SK-N-SH (cell line): ENCODE results near the gene FAF2.

Experiments
- CHD2 ChIP-seq: fragments of 150-350 bp; IDR thresholded peaks from 2 replicates; pipeline ENCODE4 v1.6.1; 2018; ENCODE audit warnings: low read length; ENCODE audit not compliant: partially characterized antibody
- CTCF ChIP-seq: fragments of 200-600 bp; sonication (generic); IDR thresholded peaks from 2 replicates; pipeline ENCODE4 v1.6.1; 2017; ENCODE audit warnings: antibody characterized with exemption, mild to moderate bottlenecking, moderate library complexity
- ELF1 ChIP-seq: IDR thresholded peaks from 2 replicates; pipeline ENCODE4 v1.4.0; 2012
- EP300 ChIP-seq, 2 experiments: IDR thresholded peaks; 2 replicates each; pipeline versions ENCODE4 v1.4.0 to v1.6.1; 2012; ENCODE audit warnings: borderline replicate concordance in 1 of 2, low read depth in 1 of 2, low read length in 1 of 2
- GABPA ChIP-seq: IDR thresholded peaks from 2 replicates; pipeline ENCODE4 v1.4.0; 2012; ENCODE audit warnings: low read depth, mild to moderate bottlenecking
- NFIC ChIP-seq: IDR thresholded peaks from 2 replicates; pipeline ENCODE4 v1.4.0; 2012; ENCODE audit warnings: borderline replicate concordance
- NRF1 ChIP-seq: IDR thresholded peaks from 2 replicates; pipeline ENCODE4 v1.6.1; 2012; ENCODE audit warnings: low read depth, mild to moderate bottlenecking, low read length
- RAD21 ChIP-seq: IDR thresholded peaks from 2 replicates; pipeline ENCODE4 v1.6.1; 2012; ENCODE audit warnings: mild to moderate bottlenecking, low read length
- RCOR1 ChIP-seq: fragments of 150-350 bp; IDR thresholded peaks from 2 replicates; pipeline ENCODE4 v1.6.1; 2017; ENCODE audit warnings: antibody characterized with exemption, low read length
- REST ChIP-seq: IDR thresholded peaks from 2 replicates; pipeline ENCODE4 v1.6.1; 2012; ENCODE audit warnings: mild to moderate bottlenecking, low read depth, low read length, moderate library complexity
- TAF1 ChIP-seq: IDR thresholded peaks from 2 replicates; pipeline ENCODE4 v1.6.1; 2012; ENCODE audit warnings: low read depth, mild to moderate bottlenecking, low read length, moderate library complexity, borderline replicate concordance
- USF2 ChIP-seq: fragments of 150-350 bp; IDR thresholded peaks from 2 replicates; pipeline ENCODE4 v1.6.1; 2017; ENCODE audit warnings: antibody characterized with exemption, low read length, low read depth, borderline replicate concordance
- ZBTB33 ChIP-seq: IDR thresholded peaks from 2 replicates; pipeline ENCODE4 v1.4.0; 2012; ENCODE audit warnings: low read depth, borderline replicate concordance

GRCh38 chr5:176541338-176542134 is 93.4 kb downstream of the FAF2 start:
- TF ChIP-seq CHD2 (no peak), CTCF (no peak), TAF1 (no peak), REST (no peak), NFIC (no peak), EP300 (IDR thresholded peaks at IDR 0.05; ENCODE audit: borderline replicate concordance in 1 of 2, low read depth in 1 of 2, low read length in 1 of 2) (no peak), ELF1 (no peak), USF2 (no peak), NRF1 (no peak), RAD21 (no peak), ZBTB33 (no peak), GABPA (no peak), RCOR1 (no peak)
